ENCODE results near the gene RAB34. TPM values are rescaled to one million over a fixed set of nuclear protein-coding genes. Genes with fewer than 3 reads are reported as not detected.

RAB34 gene
- total RNA-seq, 1 donor from 2014 or later, result 150 TPM

GRCh38 chr17:28729950-28730330 is 12.3 kb upstream of the RAB34 start:
- TF ChIP-seq CTCF (IDR thresholded peaks at IDR 0.05; ENCODE audit: insufficient read depth, low read depth, low read length), result no peak
- no peak for TF ChIP-seq EZH2 (IDR thresholded peaks at IDR 0.05; ENCODE audit: insufficient read depth, low read length)
- no peak overlapping the region for H3K27ac ChIP-seq (ENCODE audit: low read depth, low read length)
- no peaks in the 10 kb centered on the region for H3K9me3 Mint-ChIP-seq (ENCODE audit: unreplicated experiment)

GRCh38 chr17:28728364-28729200 is 10.9 kb upstream of the RAB34 start, which contains the start of gene NEK8:
Gene NEK8, plus strand, starts transcription at chr17:28728788. Its CDS starts 26 bp downstream, at chr17:28728814.
- TF ChIP-seq CTCF (IDR thresholded peaks at IDR 0.05; ENCODE audit: insufficient read depth, low read depth, low read length) (no peak), EZH2 (IDR thresholded peaks at IDR 0.05; ENCODE audit: insufficient read depth, low read length) (no peak)
- Histone ChIP-seq H4K20me1 (ENCODE audit: insufficient read depth, low read length) (peaks cover 19% of the 10 kb centered on the region), H3K4me2 (ENCODE audit: low read length) (peak within 1 kb of the TSS; percentile 98), H3K4me3 (ENCODE audit: insufficient read depth, low read depth, low read length) (peak within 1 kb of the TSS; percentile 79), H3K9ac (ENCODE audit: low read length) (peak within 1 kb of the TSS; percentile 85), H3K27ac (ENCODE audit: low read depth, low read length) (peak within 1 kb of the TSS; percentile 87), H3K9me3 (ENCODE audit: insufficient read depth, low read depth, low read length) (no peaks in the 10 kb centered on the region), H3K36me3 (ENCODE audit: insufficient read depth, low read length) (peaks cover 12% of the 10 kb centered on the region), H3K4me1 (ENCODE audit: insufficient read depth, low read length) (peaks cover 29% of the 10 kb centered on the region), H2AFZ (ENCODE audit: low read depth, low read length) (peak within 1 kb of the TSS; percentile 77), H3K79me2 (ENCODE audit: insufficient read depth, low read length) (peaks cover 5% of the 10 kb centered on the region), H3K27me3 (ENCODE audit: insufficient read depth, low read length) (no peaks in the 10 kb centered on the region)
- Mint-ChIP-seq H3K36me3 (ENCODE audit: low read depth, unreplicated experiment) (no peaks in the 10 kb centered on the region), H3K4me1 (ENCODE audit: low read depth, unreplicated experiment) (peaks cover 20% of the 10 kb centered on the region), H3K4me3 (ENCODE audit: unreplicated experiment) (peak within 1 kb of the TSS; percentile 91), H3K9me3 (ENCODE audit: unreplicated experiment) (no peaks in the 10 kb centered on the region), H3K27me3 (ENCODE audit: low read depth, unreplicated experiment) (no peaks in the 10 kb centered on the region), H3K27ac (ENCODE audit: unreplicated experiment) (peak within 1 kb of the TSS; percentile 94)
- DNase-seq (ENCODE audit: low read depth), result peak; percentile 73
- FAIRE-seq, result no peak

More at GRCh38 chr17:28729950-28730330, 12.3 kb upstream of the RAB34 start:
- H3K4me3 Mint-ChIP-seq (ENCODE audit: unreplicated experiment), result no peak overlapping the region
- DNase-seq (ENCODE audit: low read depth) (no peak), FAIRE-seq (no peak)
- Histone ChIP-seq H4K20me1 (ENCODE audit: insufficient read depth, low read length) (peaks cover 7% of the 10 kb centered on the region), H3K79me2 (ENCODE audit: insufficient read depth, low read length) (no peaks in the 10 kb centered on the region), H3K9ac (ENCODE audit: low read length) (no peak overlapping the region), H2AFZ (ENCODE audit: low read depth, low read length) (no peak overlapping the region), H3K4me2 (ENCODE audit: low read length) (no peak overlapping the region), H3K27me3 (ENCODE audit: insufficient read depth, low read length) (no peaks in the 10 kb centered on the region), H3K9me3 (ENCODE audit: insufficient read depth, low read depth, low read length) (no peaks in the 10 kb centered on the region), H3K4me1 (ENCODE audit: insufficient read depth, low read length) (peaks cover 19% of the 10 kb centered on the region), H3K36me3 (ENCODE audit: insufficient read depth, low read length) (peaks cover under 1% of the 10 kb centered on the region), H3K4me3 (ENCODE audit: insufficient read depth, low read depth, low read length) (no peak overlapping the region)
- H3K4me1 Mint-ChIP-seq (ENCODE audit: low read depth, unreplicated experiment), result peaks cover 8% of the 10 kb centered on the region
- no peaks in the 10 kb centered on the region for H3K27me3 Mint-ChIP-seq (ENCODE audit: low read depth, unreplicated experiment)
- H3K36me3 Mint-ChIP-seq (ENCODE audit: low read depth, unreplicated experiment), result peaks cover 2% of the 10 kb centered on the region
- no peak overlapping the region for H3K27ac Mint-ChIP-seq (ENCODE audit: unreplicated experiment)
